ENCODE data around the gene RAP1GAP. TPM values are rescaled to one million over a fixed set of nuclear protein-coding genes. Genes with fewer than 3 reads are reported as not detected.

Gene RAP1GAP
- total RNA-seq, 4 donors from 2014 or later: 0.33 to 0.83 (median 0.56) TPM

- H3K27me3 ChIP-seq: peaks cover 0 to 43% (median 5%) of the 10 kb centered on the region in 4 donors
- no peak overlapping the region for H3K4me3 ChIP-seq
- intact Hi-C loops (cut with DNase I): no loop called here
- no peak for TF ChIP-seq EP300 (IDR thresholded peaks at IDR 0.05)
- TF ChIP-seq CTCF (IDR thresholded peaks at IDR 0.05): no peak
- TF ChIP-seq POLR2AphosphoS5 (IDR thresholded peaks at IDR 0.05): no peak
- H3K9me3 ChIP-seq: no peaks in the 10 kb centered on the region
- H3K4me1 ChIP-seq: peaks cover 9 to 19% (median 18%) of the 10 kb centered on the region in 4 donors
- no peaks in the 10 kb centered on the region for H3K36me3 ChIP-seq
- 73% methylated on average over 10 of the region's 10 CpGs for WGBS
- no peak for DNase-seq (ENCODE audit: extremely low spot score)
- H3K27ac ChIP-seq (replicated peaks in 1 of 4): no peak overlapping the region
Observed at GRCh38 chr1:21652937-21653743, 16.0 kb downstream of the RAP1GAP start.

DNA sequence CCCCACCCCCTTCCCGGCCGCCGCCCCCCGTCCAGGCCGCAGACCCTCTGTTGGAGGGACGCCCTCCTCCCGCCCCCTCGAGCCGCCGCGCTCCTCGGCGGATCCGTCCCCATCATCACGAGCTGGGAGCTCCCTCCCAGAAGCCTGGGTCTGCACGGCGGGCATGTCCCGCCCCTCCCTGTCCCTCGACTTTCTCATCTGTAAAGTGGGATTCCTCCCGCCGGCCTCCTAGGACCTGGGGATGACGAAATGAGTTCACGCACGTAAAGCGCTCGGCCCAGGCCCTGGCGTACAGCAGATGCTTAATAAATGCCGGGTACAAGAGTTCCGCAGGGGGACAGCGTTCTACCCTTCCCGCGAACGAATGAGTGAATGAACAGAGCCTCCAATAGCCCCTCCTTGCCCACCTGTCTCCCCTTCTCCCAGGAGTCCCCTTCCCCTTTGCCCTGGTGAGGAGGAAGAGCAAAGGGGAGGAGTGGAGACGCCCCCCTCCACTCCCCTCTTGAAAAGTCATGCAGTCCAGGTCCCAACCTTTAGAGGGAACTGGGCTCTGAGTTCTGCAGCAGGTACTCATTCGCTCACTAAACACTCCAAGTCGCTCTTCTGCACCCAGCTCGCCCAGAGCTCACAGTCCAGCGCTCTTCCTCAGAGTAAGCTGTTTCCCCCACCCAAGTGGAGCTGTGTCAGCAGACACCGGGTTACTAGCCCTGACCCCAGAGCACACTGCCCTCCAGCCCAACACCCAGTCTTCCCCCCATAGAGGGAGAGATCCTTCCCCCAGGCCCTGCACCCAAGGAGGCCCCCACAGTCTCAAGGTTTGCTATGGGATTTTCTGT is 16.8 kb downstream of the RAP1GAP start:
- no peak for DNase-seq (ENCODE audit: extremely low spot score)
- intact Hi-C loops (cut with DNase I): no loop called here
- peak overlapping the region; percentile 51 to 67 (median 54) for H3K4me3 ChIP-seq
- WGBS: 31% methylated on average over 24 of the region's 39 CpGs
- H3K9me3 ChIP-seq: no peaks in the 10 kb centered on the region
- no peak overlapping the region for H3K27ac ChIP-seq (replicated peaks in 1 of 4)
- no peaks in the 10 kb centered on the region for H3K36me3 ChIP-seq
- H3K4me1 ChIP-seq: peaks cover 9 to 19% (median 18%) of the 10 kb centered on the region in 4 donors
- peaks cover 0 to 52% (median 5%) of the 10 kb centered on the region in 4 donors for H3K27me3 ChIP-seq
- TF ChIP-seq EP300 (IDR thresholded peaks at IDR 0.05) (no peak), POLR2AphosphoS5 (IDR thresholded peaks at IDR 0.05) (no peak), CTCF (IDR thresholded peaks at IDR 0.05) (no peak), POLR2A (IDR thresholded peaks at IDR 0.05; ENCODE audit: low read depth) (no peak)

DNA sequence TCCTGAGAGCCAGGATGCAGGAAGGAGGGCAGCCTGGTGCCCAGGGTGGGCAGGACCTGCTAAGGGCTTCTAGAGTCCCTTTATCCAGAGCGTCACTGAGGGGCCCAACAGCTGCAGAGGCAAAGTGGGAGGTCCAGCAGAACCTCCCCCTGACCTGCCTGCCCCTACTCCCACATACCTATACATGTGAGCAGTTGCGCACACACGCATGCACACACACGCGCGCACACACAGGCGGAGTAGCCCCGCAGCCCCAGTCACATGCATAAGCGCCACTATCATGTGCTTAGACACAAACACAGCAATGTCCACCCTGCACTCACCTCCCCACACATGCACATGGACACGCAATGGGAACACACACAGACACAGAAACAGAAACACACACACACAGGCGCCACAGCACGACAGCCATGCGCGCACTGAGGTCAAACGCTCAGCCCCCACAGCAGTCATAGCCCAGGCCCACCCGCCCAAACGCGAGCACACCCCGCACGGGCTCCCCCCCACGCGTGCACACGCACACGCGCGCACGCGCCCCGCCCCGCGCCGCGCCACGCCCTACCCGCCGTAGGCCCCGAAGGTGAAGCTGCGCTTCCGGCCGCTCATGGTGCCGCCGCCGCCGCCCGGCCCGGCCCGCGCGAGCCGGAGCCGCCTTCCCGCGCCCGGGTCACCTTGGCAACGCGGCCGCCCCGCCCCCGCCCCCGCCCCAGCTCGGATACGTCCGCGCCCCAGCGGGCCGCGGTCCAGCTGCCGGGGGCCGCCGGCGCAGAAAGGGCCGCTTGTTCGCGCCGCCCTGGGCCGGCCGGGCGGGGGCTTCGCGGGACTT is 17.7 kb downstream of the RAP1GAP start:
- Histone ChIP-seq H3K9me3 (no peaks in the 10 kb centered on the region), H3K27me3 (peaks cover 0 to 60% (median 5%) of the 10 kb centered on the region in 4 donors), H3K36me3 (no peaks in the 10 kb centered on the region), H3K27ac (replicated peaks in 1 of 4) (no peak overlapping the region), H3K4me3 (peak overlapping the region; percentile 51 to 67 (median 54)), H3K4me1 (peaks cover 9 to 19% (median 18%) of the 10 kb centered on the region in 4 donors)
- no peak for DNase-seq (ENCODE audit: extremely low spot score)
- WGBS: 33% methylated on average over 10 of the region's 80 CpGs
- intact Hi-C loops (cut with DNase I): no loop called here
- TF ChIP-seq CTCF (IDR thresholded peaks at IDR 0.05) (no peak), POLR2A (IDR thresholded peaks at IDR 0.05; ENCODE audit: low read depth) (no peak), EP300 (IDR thresholded peaks at IDR 0.05) (no peak), POLR2AphosphoS5 (IDR thresholded peaks at IDR 0.05) (no peak)

GRCh38 chr1:21650400-21650799 is 18.8 kb downstream of the RAP1GAP start:
- peaks cover 9 to 19% (median 18%) of the 10 kb centered on the region in 4 donors for H3K4me1 ChIP-seq
- DNase-seq (ENCODE audit: extremely low spot score): no peak
- no peak overlapping the region for H3K4me3 ChIP-seq
- H3K27ac ChIP-seq (replicated peaks in 1 of 4): no peak overlapping the region
- intact Hi-C loops (cut with DNase I): no loop called here
- TF ChIP-seq POLR2AphosphoS5 (IDR thresholded peaks at IDR 0.05) (no peak), EP300 (IDR thresholded peaks at IDR 0.05) (no peak), CTCF (IDR thresholded peaks at IDR 0.05) (no peak), POLR2A (IDR thresholded peaks at IDR 0.05; ENCODE audit: low read depth) (no peak)
- H3K36me3 ChIP-seq: no peaks in the 10 kb centered on the region
- H3K27me3 ChIP-seq: peaks cover 0 to 71% (median 5%) of the 10 kb centered on the region in 4 donors
- H3K9me3 ChIP-seq: no peaks in the 10 kb centered on the region
- WGBS: no CpG with 5 or more reads among the region's 9 CpGs

Data from esophagus muscularis mucosa (tissue), 4 donors.